Thoracic aorta (tissue), 2 donors: Measurements from ENCODE around the gene CRYBG1. TPM values are rescaled to one million over a fixed set of nuclear protein-coding genes. Genes with fewer than 3 reads are reported as not detected.

Experiments used
- ATAC-seq: fragments of 150-250 bp; one replicate; pipeline ENCODE4 v1.8.0; 2017; ENCODE audit warnings: low read depth; ENCODE audit not compliant: insufficient number of reproducible peaks, low FRiP score
- DNase-seq: peaks from one replicate; pipeline ENCODE4 v3.0.0-alpha.2; 2020; ENCODE audit warnings: low spot score
- H3K27ac ChIP-seq, 2 donors: fragments of 200-600 bp; sonication (generic); 1 replicate in 1 of 2; 2 replicates in 1 of 2; pipeline ENCODE4 v1.5.1; 2016; ENCODE audit warnings: mild to moderate bottlenecking in 2 of 2, moderate library complexity in 2 of 2
- H3K27me3 ChIP-seq: fragments of 200-600 bp; sonication (generic); replicated peaks from 2 replicates; pipeline ENCODE4 v1.6.0; 2016; ENCODE audit warnings: mild to moderate bottlenecking; ENCODE audit not compliant: insufficient read depth
- H3K36me3 ChIP-seq: fragments of 200-600 bp; sonication (generic); one replicate; pipeline ENCODE4 v1.5.1; 2016
- H3K4me1 ChIP-seq, 2 donors: fragments of 200-600 bp; sonication (generic); 1 replicate in 1 of 2; 2 replicates in 1 of 2; pipeline versions ENCODE4 v1.5.1 to v1.6.0; 2016; ENCODE audit warnings: low read depth in 2 of 2, mild to moderate bottlenecking in 1 of 2; ENCODE audit not compliant: control insufficient read depth in 1 of 2
- H3K4me3 ChIP-seq: fragments of 200-600 bp; sonication (generic); 2 replicates; pipeline ENCODE4 v1.5.1; 2016; ENCODE audit warnings: mild to moderate bottlenecking
- H3K9me3 ChIP-seq: fragments of 200-600 bp; sonication (generic); 2 replicates; pipeline ENCODE4 v1.5.1; 2016
- CTCF ChIP-seq: fragments of 200-600 bp; sonication (generic); IDR thresholded peaks from one replicate; pipeline ENCODE4 v1.5.1; 2019; ENCODE audit warnings: antibody characterized with exemption
- total RNA-seq, 2 donors: library from RNA; depleted of rRNA; stranded (reverse); fragments of >200 nt; gene quantifications; one replicate each; pipeline versions ENCODE4 v1.1.0 to v1.2.3, GENCODE V29; 2016

CRYBG1 gene, protein sequence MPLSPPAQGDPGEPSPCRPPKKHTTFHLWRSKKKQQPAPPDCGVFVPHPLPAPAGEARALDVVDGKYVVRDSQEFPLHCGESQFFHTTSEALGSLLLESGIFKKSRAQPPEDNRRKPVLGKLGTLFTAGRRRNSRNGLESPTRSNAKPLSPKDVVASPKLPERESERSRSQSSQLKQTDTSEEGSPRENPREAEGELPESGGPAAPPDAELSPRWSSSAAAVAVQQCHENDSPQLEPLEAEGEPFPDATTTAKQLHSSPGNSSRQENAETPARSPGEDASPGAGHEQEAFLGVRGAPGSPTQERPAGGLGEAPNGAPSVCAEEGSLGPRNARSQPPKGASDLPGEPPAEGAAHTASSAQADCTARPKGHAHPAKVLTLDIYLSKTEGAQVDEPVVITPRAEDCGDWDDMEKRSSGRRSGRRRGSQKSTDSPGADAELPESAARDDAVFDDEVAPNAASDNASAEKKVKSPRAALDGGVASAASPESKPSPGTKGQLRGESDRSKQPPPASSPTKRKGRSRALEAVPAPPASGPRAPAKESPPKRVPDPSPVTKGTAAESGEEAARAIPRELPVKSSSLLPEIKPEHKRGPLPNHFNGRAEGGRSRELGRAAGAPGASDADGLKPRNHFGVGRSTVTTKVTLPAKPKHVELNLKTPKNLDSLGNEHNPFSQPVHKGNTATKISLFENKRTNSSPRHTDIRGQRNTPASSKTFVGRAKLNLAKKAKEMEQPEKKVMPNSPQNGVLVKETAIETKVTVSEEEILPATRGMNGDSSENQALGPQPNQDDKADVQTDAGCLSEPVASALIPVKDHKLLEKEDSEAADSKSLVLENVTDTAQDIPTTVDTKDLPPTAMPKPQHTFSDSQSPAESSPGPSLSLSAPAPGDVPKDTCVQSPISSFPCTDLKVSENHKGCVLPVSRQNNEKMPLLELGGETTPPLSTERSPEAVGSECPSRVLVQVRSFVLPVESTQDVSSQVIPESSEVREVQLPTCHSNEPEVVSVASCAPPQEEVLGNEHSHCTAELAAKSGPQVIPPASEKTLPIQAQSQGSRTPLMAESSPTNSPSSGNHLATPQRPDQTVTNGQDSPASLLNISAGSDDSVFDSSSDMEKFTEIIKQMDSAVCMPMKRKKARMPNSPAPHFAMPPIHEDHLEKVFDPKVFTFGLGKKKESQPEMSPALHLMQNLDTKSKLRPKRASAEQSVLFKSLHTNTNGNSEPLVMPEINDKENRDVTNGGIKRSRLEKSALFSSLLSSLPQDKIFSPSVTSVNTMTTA (N-terminal part only)
- 1 to 10 TPM; 3.2 to 7.2 TPM for total RNA-seq

DNA sequence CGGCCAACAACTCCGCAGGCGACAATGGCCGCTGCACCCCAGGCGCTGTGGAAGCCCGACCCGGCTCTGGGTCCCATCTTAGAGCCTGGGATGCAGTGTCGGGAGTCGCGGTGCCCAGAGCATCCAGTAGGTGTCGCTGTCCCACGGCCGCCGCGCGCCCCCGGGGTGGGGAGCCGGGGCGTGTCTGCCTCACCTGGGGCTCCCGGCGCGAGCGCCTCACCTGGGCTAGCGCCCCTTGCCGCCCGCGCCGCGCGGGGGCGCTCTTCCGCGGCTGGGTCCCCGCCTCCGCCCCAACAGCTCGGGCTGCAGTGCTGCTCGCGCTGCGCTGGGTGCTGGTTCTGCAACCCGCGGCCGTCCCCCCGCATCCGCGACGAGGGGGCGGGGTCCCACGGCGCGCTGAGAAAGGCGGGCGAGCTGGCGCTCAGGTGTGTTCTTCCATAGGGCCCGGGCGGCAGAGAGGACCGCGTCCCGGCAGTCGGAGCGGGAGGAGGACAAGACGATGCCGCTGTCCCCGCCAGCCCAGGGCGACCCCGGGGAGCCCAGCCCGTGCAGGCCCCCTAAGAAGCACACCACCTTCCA, at the start of gene CRYBG1:
Gene CRYBG1, plus strand, starts transcription at position 308 of the 579 bp plus-strand sequence. Its CDS starts 192 bp downstream, at position 500.
- no peak for ATAC-seq
- peak within 1 kb of the TSS; percentile 62 for H3K4me3 ChIP-seq
- DNase-seq, result no peak
- no peak within 1 kb of the TSS for H3K27ac ChIP-seq
- peaks cover 11 to 13% of the 10 kb centered on the region in 2 donors for H3K4me1 ChIP-seq
- no peaks in the 10 kb centered on the region for H3K36me3 ChIP-seq
- TF ChIP-seq CTCF, result peak; percentile 51
- no peaks in the 10 kb centered on the region for H3K9me3 ChIP-seq
- H3K27me3 ChIP-seq, result no peaks in the 10 kb centered on the region

DNA sequence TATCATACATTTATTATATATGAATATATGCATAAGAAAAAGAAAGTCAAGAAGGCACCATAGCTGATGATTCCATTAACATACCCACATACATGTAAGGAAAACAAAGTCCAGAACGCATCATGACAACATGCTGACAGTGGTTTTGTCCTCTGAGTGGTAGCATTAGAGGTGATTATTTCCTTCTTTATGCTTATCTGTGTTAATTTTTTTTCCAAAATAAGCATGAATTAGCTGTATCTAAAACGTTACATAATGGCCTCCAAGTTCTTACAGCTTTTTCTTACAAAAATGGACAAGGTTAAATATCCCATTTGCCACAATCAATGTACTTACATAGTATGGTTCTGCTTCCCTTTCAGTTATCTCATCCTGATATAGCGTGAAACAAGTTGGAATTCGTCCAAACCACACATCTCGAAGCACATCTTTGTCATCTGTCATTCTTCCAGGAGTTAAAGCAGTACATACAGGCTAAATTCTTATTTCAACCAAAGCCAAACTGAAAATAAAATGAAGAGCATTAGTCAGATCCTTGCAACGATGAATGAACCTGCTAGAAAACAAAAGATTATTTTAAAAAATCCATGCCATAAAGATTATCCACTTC, 44.6 kb upstream of the CRYBG1 start:
- ATAC-seq (no peak), DNase-seq (no peak)
- H3K27me3 ChIP-seq, result no peaks in the 10 kb centered on the region
- peaks cover 3 to 6% of the 10 kb centered on the region in 2 donors for H3K4me1 ChIP-seq
- H3K9me3 ChIP-seq, result no peaks in the 10 kb centered on the region
- H3K27ac ChIP-seq, result no peak overlapping the region
- TF ChIP-seq CTCF, result no peak
- H3K36me3 ChIP-seq, result peaks cover 5% of the 10 kb centered on the region
- no peak overlapping the region for H3K4me3 ChIP-seq

GRCh38 chr6:106316375-106316766, 44.1 kb upstream of the CRYBG1 start:
- ATAC-seq (no peak), DNase-seq (no peak)
- Histone ChIP-seq H3K36me3 (peaks cover 5% of the 10 kb centered on the region), H3K27ac (no peak overlapping the region), H3K9me3 (no peaks in the 10 kb centered on the region), H3K27me3 (no peaks in the 10 kb centered on the region), H3K4me1 (peaks cover under 1 to 3% of the 10 kb centered on the region in 2 donors), H3K4me3 (no peak overlapping the region)
- no peak for TF ChIP-seq CTCF

DNA sequence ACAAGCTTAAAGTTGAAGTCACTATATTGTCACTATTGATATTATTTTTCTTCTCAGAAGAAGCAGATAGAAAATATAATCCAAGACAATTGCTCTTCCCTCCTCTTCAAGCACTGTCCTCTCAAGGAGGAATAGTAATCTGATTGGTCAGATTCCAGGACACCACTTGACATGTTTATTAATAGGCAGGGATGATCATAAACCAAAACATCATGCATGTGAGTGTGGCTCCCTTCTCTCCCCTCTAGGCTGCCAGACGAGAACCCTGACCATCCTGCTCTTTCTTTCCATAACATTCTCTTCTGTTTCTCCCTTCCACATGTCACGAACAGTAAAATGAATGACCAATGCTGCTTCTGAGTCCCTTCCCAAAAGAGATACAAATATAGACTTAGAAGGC, 42.5 kb upstream of the CRYBG1 start:
- H3K9me3 ChIP-seq, result no peaks in the 10 kb centered on the region
- no peaks in the 10 kb centered on the region for H3K27me3 ChIP-seq
- no peak for TF ChIP-seq CTCF
- ATAC-seq (no peak), DNase-seq (no peak)
- no peak overlapping the region for H3K27ac ChIP-seq
- H3K36me3 ChIP-seq, result peaks cover 5% of the 10 kb centered on the region
- no peak overlapping the region for H3K4me3 ChIP-seq
- peaks cover 0 to 3% of the 10 kb centered on the region in 2 donors for H3K4me1 ChIP-seq
